ENCODE measurements around the gene SH3TC1.

SH3TC1 gene

GRCh38 chr4:8192748-8193738 is 6.0 kb upstream of the SH3TC1 start:
- no peak overlapping the region for H3K4me3 ChIP-seq (ENCODE audit: low read depth, low read length)
- no peaks in the 10 kb centered on the region for H3K36me3 ChIP-seq (ENCODE audit: control insufficient read depth, insufficient read depth, low read length)
- no peaks in the 10 kb centered on the region for H3K4me1 ChIP-seq (ENCODE audit: control insufficient read depth, insufficient read depth, low read length)
- no peaks in the 10 kb centered on the region for H3K9me3 ChIP-seq (ENCODE audit: control insufficient read depth, insufficient read depth, low read length)
- no peak overlapping the region for H3K9ac ChIP-seq (ENCODE audit: low read depth, low read length)
- no peaks in the 10 kb centered on the region for H3K27me3 ChIP-seq (ENCODE audit: control insufficient read depth, insufficient read depth, low read length)
- H3K27ac ChIP-seq (ENCODE audit: low read depth, low read length): no peak overlapping the region

GRCh38 chr4:8194306-8195242 is 4.5 kb upstream of the SH3TC1 start:
- no peak overlapping the region for H3K9ac ChIP-seq (ENCODE audit: low read depth, low read length)
- no peaks in the 10 kb centered on the region for H3K9me3 ChIP-seq (ENCODE audit: control insufficient read depth, insufficient read depth, low read length)
- no peak overlapping the region for H3K4me3 ChIP-seq (ENCODE audit: low read depth, low read length)
- H3K36me3 ChIP-seq (ENCODE audit: control insufficient read depth, insufficient read depth, low read length): no peaks in the 10 kb centered on the region
- no peaks in the 10 kb centered on the region for H3K27me3 ChIP-seq (ENCODE audit: control insufficient read depth, insufficient read depth, low read length)
- H3K4me1 ChIP-seq (ENCODE audit: control insufficient read depth, insufficient read depth, low read length): no peaks in the 10 kb centered on the region
- no peak overlapping the region for H3K27ac ChIP-seq (ENCODE audit: low read depth, low read length)

DNA sequence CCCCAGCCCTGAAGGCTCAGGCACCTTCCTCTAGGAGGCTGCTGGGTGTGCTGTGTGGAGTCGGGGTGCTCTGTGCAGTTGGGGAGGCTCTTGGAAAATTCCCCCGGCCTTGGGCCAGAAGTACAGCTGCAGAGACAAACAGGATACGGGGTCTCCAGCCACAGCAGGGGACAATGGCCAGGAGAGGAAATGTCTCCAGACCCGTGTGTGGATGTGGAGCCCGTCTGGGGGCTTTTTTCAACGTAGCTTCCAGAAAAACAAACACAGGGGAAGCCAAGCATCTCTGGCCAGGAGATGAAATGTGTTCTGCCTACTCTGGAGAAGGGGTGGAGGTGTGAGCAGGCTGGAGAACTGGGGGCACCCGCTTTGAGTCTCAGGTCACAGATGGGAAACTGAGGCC is 3.7 kb upstream of the SH3TC1 start:
- H3K4me3 ChIP-seq (ENCODE audit: low read depth, low read length): no peak overlapping the region
- no peaks in the 10 kb centered on the region for H3K27me3 ChIP-seq (ENCODE audit: control insufficient read depth, insufficient read depth, low read length)
- no peak overlapping the region for H3K27ac ChIP-seq (ENCODE audit: low read depth, low read length)
- H3K4me1 ChIP-seq (ENCODE audit: control insufficient read depth, insufficient read depth, low read length): no peaks in the 10 kb centered on the region
- no peaks in the 10 kb centered on the region for H3K36me3 ChIP-seq (ENCODE audit: control insufficient read depth, insufficient read depth, low read length)
- no peak overlapping the region for H3K9ac ChIP-seq (ENCODE audit: low read depth, low read length)
- no peaks in the 10 kb centered on the region for H3K9me3 ChIP-seq (ENCODE audit: control insufficient read depth, insufficient read depth, low read length)

GRCh38 chr4:8195841-8196458 is 3.1 kb upstream of the SH3TC1 start:
- Histone ChIP-seq H3K4me3 (ENCODE audit: low read depth, low read length) (no peak overlapping the region), H3K27me3 (ENCODE audit: control insufficient read depth, insufficient read depth, low read length) (no peaks in the 10 kb centered on the region), H3K9me3 (ENCODE audit: control insufficient read depth, insufficient read depth, low read length) (no peaks in the 10 kb centered on the region), H3K4me1 (ENCODE audit: control insufficient read depth, insufficient read depth, low read length) (no peaks in the 10 kb centered on the region), H3K9ac (ENCODE audit: low read depth, low read length) (no peak overlapping the region), H3K36me3 (ENCODE audit: control insufficient read depth, insufficient read depth, low read length) (no peaks in the 10 kb centered on the region), H3K27ac (ENCODE audit: low read depth, low read length) (no peak overlapping the region)

DNA sequence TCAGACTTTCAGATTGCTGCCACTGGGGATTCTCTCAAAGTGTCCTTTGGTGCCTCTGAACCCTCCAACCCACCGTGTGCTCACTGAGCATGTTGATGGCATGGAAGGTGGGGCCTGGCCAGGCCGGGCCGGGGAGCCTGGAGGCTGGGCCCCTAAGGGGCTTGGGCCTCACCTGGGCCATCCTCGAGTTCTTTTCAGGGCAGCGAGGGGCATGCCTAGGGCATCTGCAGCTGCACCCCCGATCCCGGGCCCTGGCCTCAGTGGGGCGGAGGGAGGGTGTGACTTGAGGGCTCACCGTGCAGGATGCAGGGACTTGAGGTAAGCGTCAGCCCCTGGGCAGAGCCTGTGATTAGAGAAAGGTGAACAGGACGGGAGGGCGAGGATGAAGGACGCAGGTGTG is 1.6 kb upstream of the SH3TC1 start:
- no peaks in the 10 kb centered on the region for H3K36me3 ChIP-seq (ENCODE audit: control insufficient read depth, insufficient read depth, low read length)
- no peaks in the 10 kb centered on the region for H3K4me1 ChIP-seq (ENCODE audit: control insufficient read depth, insufficient read depth, low read length)
- no peak overlapping the region for H3K9ac ChIP-seq (ENCODE audit: low read depth, low read length)
- no peaks in the 10 kb centered on the region for H3K9me3 ChIP-seq (ENCODE audit: control insufficient read depth, insufficient read depth, low read length)
- H3K4me3 ChIP-seq (ENCODE audit: low read depth, low read length): no peak overlapping the region
- H3K27ac ChIP-seq (ENCODE audit: low read depth, low read length): no peak overlapping the region
- H3K27me3 ChIP-seq (ENCODE audit: control insufficient read depth, insufficient read depth, low read length): no peaks in the 10 kb centered on the region

DNA sequence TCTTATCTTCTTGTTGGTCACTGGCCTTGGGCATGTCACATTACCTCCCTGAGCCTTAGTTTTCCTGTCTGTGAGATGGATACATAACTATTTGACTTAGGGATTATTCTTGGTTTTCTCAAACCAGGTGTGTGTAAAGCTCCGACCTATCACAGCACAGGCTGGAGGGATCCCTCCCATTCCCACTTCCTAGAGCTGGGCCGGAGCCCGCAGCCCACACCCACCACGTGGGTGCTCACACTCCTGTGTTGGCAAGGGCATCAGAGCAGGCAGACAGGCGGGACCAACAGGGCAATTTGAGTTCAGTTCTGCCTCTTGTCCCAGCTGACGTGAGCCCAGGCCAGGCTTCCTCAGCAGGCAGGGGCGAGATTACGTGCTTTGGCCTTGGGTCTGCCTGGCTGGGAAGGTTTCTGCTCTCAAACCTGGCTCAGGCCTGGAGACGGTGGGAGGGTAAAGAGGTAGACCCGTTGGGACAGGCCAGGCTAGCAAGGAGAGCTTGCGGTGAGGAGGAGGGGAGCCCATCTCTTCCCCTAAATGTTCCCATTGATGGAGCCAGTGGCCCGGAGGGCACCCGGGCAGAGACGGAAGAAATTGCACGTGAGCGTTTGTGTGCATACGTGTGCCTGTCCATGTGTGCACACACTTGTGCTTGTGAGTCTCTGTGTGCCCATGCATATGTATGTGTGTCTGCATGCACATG is 734 bp upstream of the SH3TC1 start:
- H3K4me3 ChIP-seq (ENCODE audit: low read depth, low read length): no peak overlapping the region
- no peak overlapping the region for H3K9ac ChIP-seq (ENCODE audit: low read depth, low read length)
- no peaks in the 10 kb centered on the region for H3K4me1 ChIP-seq (ENCODE audit: control insufficient read depth, insufficient read depth, low read length)
- no peaks in the 10 kb centered on the region for H3K9me3 ChIP-seq (ENCODE audit: control insufficient read depth, insufficient read depth, low read length)
- H3K36me3 ChIP-seq (ENCODE audit: control insufficient read depth, insufficient read depth, low read length): no peaks in the 10 kb centered on the region
- no peak overlapping the region for H3K27ac ChIP-seq (ENCODE audit: low read depth, low read length)
- no peaks in the 10 kb centered on the region for H3K27me3 ChIP-seq (ENCODE audit: control insufficient read depth, insufficient read depth, low read length)

DNA sequence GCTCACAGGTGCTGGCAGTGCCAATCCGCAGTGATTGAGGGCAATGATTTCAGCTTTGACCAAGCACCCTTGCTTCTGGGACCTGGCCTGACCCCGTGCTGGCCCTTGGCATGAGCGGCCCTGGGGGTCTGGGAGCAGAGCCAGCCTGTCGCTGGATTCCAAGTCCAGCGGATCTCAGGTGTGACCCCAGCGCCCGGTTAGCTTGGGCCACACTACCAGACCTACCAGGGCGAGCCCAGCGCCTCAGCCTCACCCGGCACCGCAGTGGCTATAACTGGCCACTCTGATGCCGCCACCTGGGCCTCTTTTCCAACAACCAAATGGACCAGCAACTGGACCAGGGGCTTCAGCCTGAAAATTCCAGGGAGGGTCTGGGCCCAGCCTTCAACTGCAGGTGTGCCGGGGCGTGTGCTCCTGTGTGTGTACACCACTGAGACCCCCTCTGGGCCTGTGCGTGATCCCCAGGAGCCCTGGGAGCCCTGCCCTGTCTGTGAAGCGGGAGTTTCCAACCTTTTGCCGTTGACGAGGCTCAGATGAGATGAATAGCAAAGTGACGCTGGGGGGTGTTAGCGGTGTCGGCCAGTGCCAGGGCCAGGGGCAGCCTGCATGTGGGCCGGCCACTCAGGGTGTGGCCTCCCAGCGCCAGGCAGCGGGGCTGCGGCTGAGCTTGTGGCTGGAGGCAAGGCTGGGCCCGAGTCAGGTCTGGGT is 658 bp downstream of the SH3TC1 start:
- no peak overlapping the region for H3K9ac ChIP-seq (ENCODE audit: low read depth, low read length)
- no peak overlapping the region for H3K4me3 ChIP-seq (ENCODE audit: low read depth, low read length)
- no peaks in the 10 kb centered on the region for H3K4me1 ChIP-seq (ENCODE audit: control insufficient read depth, insufficient read depth, low read length)
- H3K27me3 ChIP-seq (ENCODE audit: control insufficient read depth, insufficient read depth, low read length): no peaks in the 10 kb centered on the region
- H3K27ac ChIP-seq (ENCODE audit: low read depth, low read length): no peak overlapping the region
- H3K36me3 ChIP-seq (ENCODE audit: control insufficient read depth, insufficient read depth, low read length): no peaks in the 10 kb centered on the region
- H3K9me3 ChIP-seq (ENCODE audit: control insufficient read depth, insufficient read depth, low read length): no peaks in the 10 kb centered on the region

GRCh38 chr4:8200302-8200975 is 1.3 kb downstream of the SH3TC1 start:
- H3K9ac ChIP-seq (ENCODE audit: low read depth, low read length): no peak overlapping the region
- H3K4me3 ChIP-seq (ENCODE audit: low read depth, low read length): no peak overlapping the region
- no peaks in the 10 kb centered on the region for H3K4me1 ChIP-seq (ENCODE audit: control insufficient read depth, insufficient read depth, low read length)
- H3K27me3 ChIP-seq (ENCODE audit: control insufficient read depth, insufficient read depth, low read length): no peaks in the 10 kb centered on the region
- H3K9me3 ChIP-seq (ENCODE audit: control insufficient read depth, insufficient read depth, low read length): no peaks in the 10 kb centered on the region
- H3K36me3 ChIP-seq (ENCODE audit: control insufficient read depth, insufficient read depth, low read length): no peaks in the 10 kb centered on the region
- no peak overlapping the region for H3K27ac ChIP-seq (ENCODE audit: low read depth, low read length)

DNA sequence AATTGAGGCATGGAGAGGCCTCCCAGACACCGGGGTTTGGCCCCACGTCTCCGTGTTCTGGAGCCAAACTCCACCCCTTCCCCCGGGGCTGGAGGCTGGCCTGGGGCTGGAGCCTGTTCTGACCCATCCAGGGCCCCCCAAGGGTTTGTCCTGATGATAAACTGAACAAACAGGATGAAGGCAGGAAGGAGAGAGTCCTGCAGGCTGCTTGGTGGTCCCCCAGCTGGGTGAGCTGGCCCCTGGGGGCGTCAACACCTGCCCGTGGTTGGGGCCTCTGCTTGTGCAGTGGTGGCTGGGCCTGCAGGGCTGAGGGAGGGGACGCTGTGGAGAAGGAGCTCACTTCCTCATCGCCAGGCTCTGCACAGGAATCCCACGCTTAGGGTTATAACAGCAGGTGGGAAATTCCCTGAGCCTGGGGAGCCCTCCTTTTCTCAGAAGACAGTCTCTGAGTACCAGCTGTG is 2.3 kb downstream of the SH3TC1 start:
- Histone ChIP-seq H3K4me3 (ENCODE audit: low read depth, low read length) (no peak overlapping the region), H3K4me1 (ENCODE audit: control insufficient read depth, insufficient read depth, low read length) (no peaks in the 10 kb centered on the region), H3K27me3 (ENCODE audit: control insufficient read depth, insufficient read depth, low read length) (no peaks in the 10 kb centered on the region), H3K9me3 (ENCODE audit: control insufficient read depth, insufficient read depth, low read length) (no peaks in the 10 kb centered on the region), H3K27ac (ENCODE audit: low read depth, low read length) (no peak overlapping the region), H3K9ac (ENCODE audit: low read depth, low read length) (no peak overlapping the region), H3K36me3 (ENCODE audit: control insufficient read depth, insufficient read depth, low read length) (no peaks in the 10 kb centered on the region)

Measured in HUES48 (cell line).